Osteocyte (in vitro differentiated cells): ENCODE results near the gene CELF5. TPM values are rescaled to one million over a fixed set of nuclear protein-coding genes. Genes with fewer than 3 reads are reported as not detected.

Experiments used
- DNase-seq: peaks from one replicate; pipeline ENCODE4 v3.0.0; 2021; ENCODE audit warnings: mixed read lengths; ENCODE audit not compliant: unreplicated experiment; ENCODE audit errors: extremely low spot score
- H3K27ac Mint-ChIP-seq: one replicate; pipeline ENCODE4 v1.8.0; 2021; ENCODE audit warnings: mild to moderate bottlenecking, mixed read lengths; ENCODE audit not compliant: unreplicated experiment
- H3K27me3 Mint-ChIP-seq: one replicate; pipeline ENCODE4 v1.8.0; 2021; ENCODE audit warnings: mixed read lengths; ENCODE audit not compliant: unreplicated experiment
- H3K36me3 Mint-ChIP-seq: one replicate; pipeline ENCODE4 v1.8.0; 2021; ENCODE audit warnings: mixed read lengths; ENCODE audit not compliant: unreplicated experiment
- H3K4me1 Mint-ChIP-seq: one replicate; pipeline ENCODE4 v1.8.0; 2021; ENCODE audit warnings: mixed read lengths; ENCODE audit not compliant: unreplicated experiment
- H3K4me3 Mint-ChIP-seq: one replicate; pipeline ENCODE4 v1.8.0; 2021; ENCODE audit warnings: mild to moderate bottlenecking, moderate library complexity, mixed read lengths; ENCODE audit not compliant: unreplicated experiment
- H3K9me3 Mint-ChIP-seq: one replicate; pipeline ENCODE4 v1.8.0; 2021; ENCODE audit warnings: mixed read lengths; ENCODE audit not compliant: unreplicated experiment
- CTCF ChIP-seq: fragments of 200-600 bp; sonication (generic); IDR thresholded peaks from 2 replicates; pipeline ENCODE4 v1.5.0; 2021; ENCODE audit warnings: antibody characterized with exemption, mild to moderate bottlenecking, moderate library complexity
- total RNA-seq: library from RNA; stranded (reverse); gene quantifications from 2 replicates; pipeline ENCODE4 v1.2.1, GENCODE V29; 2021

Gene CELF5
- total RNA-seq, 1 donor from 2014 or later = 0.16 TPM

GRCh38 chr19:3302755-3303154 is 78.3 kb downstream of the CELF5 start:
- DNase-seq = no peak
- H3K4me3 Mint-ChIP-seq = no peak overlapping the region
- no peak for TF ChIP-seq CTCF
- H3K27me3 Mint-ChIP-seq = peaks cover 8% of the 10 kb centered on the region
- H3K4me1 Mint-ChIP-seq = no peaks in the 10 kb centered on the region
- H3K27ac Mint-ChIP-seq = no peak overlapping the region
- no peaks in the 10 kb centered on the region for H3K36me3 Mint-ChIP-seq
- H3K9me3 Mint-ChIP-seq = peaks cover 4% of the 10 kb centered on the region

DNA sequence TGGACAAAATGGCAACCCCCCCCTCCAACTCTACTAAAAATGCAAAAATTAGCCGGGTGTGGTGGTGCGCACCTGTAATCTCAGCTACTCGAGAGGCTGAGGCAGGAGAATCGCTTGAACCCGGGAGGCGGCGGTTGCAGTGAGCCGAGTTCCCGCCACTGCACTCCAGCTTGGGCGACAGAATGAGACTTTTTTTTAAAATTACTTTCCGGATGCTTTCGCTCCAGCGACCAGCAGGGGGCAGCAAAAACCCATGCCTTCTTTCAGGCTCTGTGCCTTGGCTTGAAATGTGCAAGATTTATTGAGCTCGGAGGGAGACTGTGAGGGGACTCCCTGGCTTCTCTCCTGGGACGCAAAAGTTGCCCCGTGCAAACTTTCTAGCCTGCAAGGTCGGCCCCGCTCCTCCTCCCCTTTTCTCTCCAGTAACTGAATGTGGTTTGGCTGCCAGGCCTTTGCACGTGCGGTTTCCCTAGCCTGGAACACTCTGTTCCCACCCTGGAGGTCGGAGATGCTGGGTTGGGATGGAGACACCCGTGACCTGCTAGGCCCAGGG is 80.5 kb downstream of the CELF5 start:
- peak; percentile 89 for TF ChIP-seq CTCF
- peaks cover 16% of the 10 kb centered on the region for H3K27me3 Mint-ChIP-seq

DNA sequence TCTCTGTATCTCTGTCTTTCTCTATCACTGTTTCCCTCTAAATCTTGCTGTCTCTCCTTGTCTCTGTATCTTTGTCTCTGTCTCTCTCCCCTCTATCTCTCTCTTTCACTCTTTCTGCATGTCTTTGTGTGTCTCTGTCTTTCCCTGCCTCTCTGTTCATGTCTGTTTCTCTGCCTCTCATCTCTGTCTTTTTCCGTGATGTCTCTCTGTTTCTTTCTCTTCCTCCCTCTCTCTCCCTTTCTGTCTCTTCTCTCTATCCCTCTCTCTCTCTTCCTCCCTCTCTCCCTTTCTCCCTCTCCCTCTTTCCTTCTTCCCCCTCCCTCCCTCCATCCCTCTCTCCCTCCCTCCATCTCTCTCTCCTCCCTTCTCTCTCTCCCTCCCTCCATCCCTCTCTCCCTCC is 85.3 kb downstream of the CELF5 start:
- H3K4me1 Mint-ChIP-seq = no peaks in the 10 kb centered on the region
- DNase-seq = no peak
- no peaks in the 10 kb centered on the region for H3K9me3 Mint-ChIP-seq
- no peaks in the 10 kb centered on the region for H3K36me3 Mint-ChIP-seq
- no peak overlapping the region for H3K27ac Mint-ChIP-seq
- H3K4me3 Mint-ChIP-seq = no peak overlapping the region
- H3K27me3 Mint-ChIP-seq = peaks cover 37% of the 10 kb centered on the region
- TF ChIP-seq CTCF = no peak

More for the DNA sequence above, 80.5 kb downstream of the CELF5 start:
- H3K4me1 Mint-ChIP-seq = no peaks in the 10 kb centered on the region
- no peak overlapping the region for H3K27ac Mint-ChIP-seq
- peaks cover 4% of the 10 kb centered on the region for H3K9me3 Mint-ChIP-seq
- H3K4me3 Mint-ChIP-seq = no peak overlapping the region
- H3K36me3 Mint-ChIP-seq = no peaks in the 10 kb centered on the region
- peak; percentile 91 for DNase-seq

- TF ChIP-seq CTCF = no peak
- DNase-seq = no peak
Observed at GRCh38 chr19:3310280-3310679, 85.8 kb downstream of the CELF5 start.

DNA sequence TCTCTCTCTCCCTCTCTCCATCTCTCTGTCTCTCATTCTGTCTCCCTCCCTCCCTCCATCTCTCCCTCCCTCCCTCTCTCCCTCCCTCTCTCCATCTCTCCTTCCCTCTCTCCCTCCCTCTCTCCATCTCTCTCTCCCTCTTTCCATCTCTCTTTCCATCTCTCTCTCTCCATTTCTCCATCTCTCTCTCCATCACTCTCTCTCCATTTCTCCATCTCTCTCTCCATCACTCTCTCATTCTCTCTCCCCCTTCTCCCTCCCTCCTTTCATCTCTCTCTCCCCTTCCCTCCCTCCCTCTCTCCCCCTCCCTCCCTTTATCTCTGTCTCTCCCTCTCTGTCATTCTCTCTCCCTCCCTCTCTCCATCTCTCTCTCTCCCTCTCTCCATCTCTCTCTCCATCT is 86.2 kb downstream of the CELF5 start:
- no peaks in the 10 kb centered on the region for H3K36me3 Mint-ChIP-seq
- no peak for TF ChIP-seq CTCF
- H3K9me3 Mint-ChIP-seq = no peaks in the 10 kb centered on the region
- peaks cover 37% of the 10 kb centered on the region for H3K27me3 Mint-ChIP-seq
- no peak for DNase-seq
- H3K4me1 Mint-ChIP-seq = no peaks in the 10 kb centered on the region
- H3K4me3 Mint-ChIP-seq = no peak overlapping the region
- H3K27ac Mint-ChIP-seq = no peak overlapping the region

More at GRCh38 chr19:3310280-3310679, 85.8 kb downstream of the CELF5 start:
- Mint-ChIP-seq H3K9me3 (no peaks in the 10 kb centered on the region), H3K4me1 (no peaks in the 10 kb centered on the region), H3K27me3 (peaks cover 37% of the 10 kb centered on the region), H3K27ac (no peak overlapping the region), H3K36me3 (no peaks in the 10 kb centered on the region), H3K4me3 (no peak overlapping the region)
